BLaER1 treated with 17β-estradiol and CSF1 and Interleukin-3, amounts not matched to agents 10 nM and 100 nM (cell line): ENCODE measurements around the gene SPINDOC.

Source experiments
- H3K27ac ChIP-seq, 11 experiments: shearing (Covaris generic); formaldehyde crosslinking; 2 replicates each; pipeline ENCODE4 v1.8.1; 2022
- H3K27me3 ChIP-seq, 11 experiments: shearing (Covaris generic); formaldehyde crosslinking; 2 replicates each; pipeline ENCODE4 v1.8.1; 2022
- H3K36me3 ChIP-seq, 11 experiments: shearing (Covaris generic); formaldehyde crosslinking; 2 replicates each; pipeline ENCODE4 v1.8.1; 2022
- H3K4me1 ChIP-seq, 10 experiments: shearing (Covaris generic); formaldehyde crosslinking; 2 replicates each; pipeline ENCODE4 v1.8.1; 2022
- H3K4me2 ChIP-seq, 11 experiments: shearing (Covaris generic); formaldehyde crosslinking; 2 replicates each; pipeline ENCODE4 v1.8.1; 2022
- H3K4me3 ChIP-seq, 10 experiments: shearing (Covaris generic); formaldehyde crosslinking; 2 replicates each; pipeline ENCODE4 v1.8.1; 2022
- H3K9ac ChIP-seq, 11 experiments: shearing (Covaris generic); formaldehyde crosslinking; 2 replicates each; pipeline ENCODE4 v1.8.1; 2022
- H3K9me3 ChIP-seq, 11 experiments: shearing (Covaris generic); formaldehyde crosslinking; replicated peaks in 1 of 11; 2 replicates each; pipeline ENCODE4 v1.8.1; 2022
- H4K20me1 ChIP-seq, 11 experiments: shearing (Covaris generic); formaldehyde crosslinking; 2 replicates each; pipeline ENCODE4 v1.8.1; 2022
- Cebpa-rat ChIP-seq, 11 experiments: shearing (Covaris generic); IDR thresholded peaks; 2 replicates each; pipeline ENCODE4 v1.8.1; 2022

The SPINDOC gene

DNA sequence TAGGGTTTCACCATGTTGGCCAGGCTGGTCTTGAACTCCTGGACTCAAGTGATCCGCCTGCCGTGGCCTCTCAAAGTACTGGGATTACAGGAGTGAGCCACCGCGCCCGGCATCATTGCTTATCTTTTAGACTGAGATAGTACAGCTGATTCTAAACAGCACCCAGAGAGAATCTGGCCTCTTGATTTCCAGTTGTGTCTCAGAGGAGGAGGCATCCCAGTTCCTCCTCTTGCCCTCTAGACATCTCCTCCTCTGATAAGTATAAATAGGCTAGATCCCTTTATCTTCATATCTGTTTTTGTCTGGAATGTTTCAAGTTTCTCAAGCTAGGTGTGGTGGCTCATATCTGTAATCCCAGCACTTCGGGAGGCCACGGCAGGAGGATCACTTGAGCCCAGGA lies 32.7 kb downstream of the SPINDOC start:
- no peak overlapping the region for H3K4me3 ChIP-seq
- H3K9me3 ChIP-seq: no peaks in the 10 kb centered on the region
- peaks cover 65 to 95% (median 72%) of the 10 kb centered on the region in 10 experiments for H3K4me1 ChIP-seq
- TF ChIP-seq Cebpa-rat (IDR thresholded peaks at IDR 0.05): no peak
- peak overlapping the region in 7 of 11 experiments; percentile 95 to 99 (median 96); a peak in 13 of 22 replicates for H3K4me2 ChIP-seq
- H3K9ac ChIP-seq: peak overlapping the region in 1 of 11 experiments; percentile 10; a peak in 1 of 22 replicates
- peaks cover 26 to 88% (median 65%) of the 10 kb centered on the region in 11 experiments for H3K36me3 ChIP-seq
- peak overlapping the region in 2 of 11 experiments; percentile 10 to 53; a peak in 3 of 22 replicates for H3K27ac ChIP-seq
- no peaks in the 10 kb centered on the region for H3K27me3 ChIP-seq
- H4K20me1 ChIP-seq: peaks cover 94 to 100% (median 98%) of the 10 kb centered on the region in 11 experiments

DNA sequence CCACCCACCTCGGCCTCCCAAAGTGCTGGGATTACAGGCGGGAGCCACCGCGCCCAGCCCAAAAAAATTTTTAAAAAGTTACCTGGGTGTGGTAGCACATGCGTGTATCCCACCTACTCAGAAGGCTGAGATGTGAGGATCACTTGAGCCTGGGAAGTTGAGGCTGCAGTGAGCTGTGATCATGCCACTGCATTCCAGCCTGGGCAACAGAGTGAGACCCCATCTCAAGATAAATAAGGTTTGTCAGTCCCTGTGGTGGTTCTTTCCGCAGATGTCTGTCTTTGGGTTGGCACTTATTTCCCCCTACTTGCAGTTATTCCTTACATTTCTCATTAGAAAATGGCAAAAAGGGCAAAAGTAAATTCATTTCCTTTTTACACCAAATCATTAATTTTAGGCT lies 33.6 kb downstream of the SPINDOC start:
- Histone ChIP-seq H3K4me3 (no peak overlapping the region), H3K9ac (peak overlapping the region in 2 of 11 experiments; percentile 24 to 28; a peak in 1 of 22 replicates), H4K20me1 (peaks cover 92 to 100% (median 98%) of the 10 kb centered on the region in 11 experiments), H3K27me3 (no peaks in the 10 kb centered on the region), H3K27ac (0 out of 22 replicates have a peak overlapping the region, but pooled peaks of 2 of the 11 experiments have one; percentile 6 to 7), H3K4me1 (peaks cover 65 to 95% (median 72%) of the 10 kb centered on the region in 10 experiments), H3K9me3 (no peaks in the 10 kb centered on the region), H3K4me2 (peak overlapping the region in 4 of 11 experiments; percentile 1 to 96 (median 22); a peak in 3 of 22 replicates), H3K36me3 (peaks cover 24 to 81% (median 66%) of the 10 kb centered on the region in 11 experiments)
- TF ChIP-seq Cebpa-rat (IDR thresholded peaks at IDR 0.05): no peak

DNA sequence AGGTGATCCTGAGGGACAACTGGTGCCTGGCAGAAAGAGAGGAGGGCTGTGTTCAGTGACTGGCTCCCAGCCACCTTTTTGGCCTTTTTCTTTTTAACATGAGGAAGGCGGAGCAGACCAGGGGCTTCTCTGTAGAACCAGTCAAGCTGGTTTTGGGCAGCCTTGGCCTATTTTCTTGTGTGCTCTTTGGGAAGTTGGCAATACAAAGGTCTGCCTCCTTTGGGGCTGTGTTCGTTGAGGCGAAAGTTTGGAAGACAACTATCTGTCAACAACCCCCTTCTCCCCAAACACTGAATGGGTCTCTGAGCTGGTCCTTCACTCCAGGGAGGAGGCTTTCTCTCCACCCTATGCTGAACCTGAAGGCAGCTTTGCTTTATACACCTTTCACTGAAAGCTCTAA lies 34.1 kb downstream of the SPINDOC start:
- H3K9me3 ChIP-seq: no peaks in the 10 kb centered on the region
- no peak for TF ChIP-seq Cebpa-rat (IDR thresholded peaks at IDR 0.05)
- peaks cover 61 to 95% (median 68%) of the 10 kb centered on the region in 10 experiments for H3K4me1 ChIP-seq
- H3K9ac ChIP-seq: peak overlapping the region in 3 of 11 experiments; percentile 5 to 28 (median 24); a peak in 3 of 22 replicates
- H3K4me2 ChIP-seq: peak overlapping the region in 8 of 11 experiments; percentile 1 to 35 (median 13); a peak in 9 of 22 replicates
- peaks cover 19 to 76% (median 62%) of the 10 kb centered on the region in 11 experiments for H3K36me3 ChIP-seq
- H4K20me1 ChIP-seq: peaks cover 88 to 99% (median 97%) of the 10 kb centered on the region in 11 experiments
- H3K27ac ChIP-seq: 0 out of 22 replicates have a peak overlapping the region, but pooled peaks of 4 of the 11 experiments have one; percentile 1 to 17 (median 6)
- H3K4me3 ChIP-seq: no peak overlapping the region
- H3K27me3 ChIP-seq: no peaks in the 10 kb centered on the region

DNA sequence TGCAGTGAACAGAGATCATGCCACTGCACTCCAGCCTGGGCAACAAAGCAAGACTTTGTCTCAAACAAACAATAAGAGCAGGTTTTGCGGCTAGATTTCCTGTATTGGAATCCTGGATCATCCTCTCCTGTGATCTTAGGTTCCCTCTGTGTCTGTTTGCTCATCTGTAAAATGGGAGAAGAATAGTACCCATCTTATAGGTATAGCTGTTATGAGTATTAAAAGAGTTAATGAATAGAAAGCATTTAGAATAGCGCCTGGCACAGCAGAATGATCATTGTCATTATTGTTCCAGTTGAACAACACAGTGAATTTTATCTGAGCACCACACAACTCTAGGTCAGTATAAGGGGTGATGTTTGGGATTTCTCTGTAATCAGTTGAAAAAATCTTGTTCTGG lies 36.4 kb downstream of the SPINDOC start:
- TF ChIP-seq Cebpa-rat (IDR thresholded peaks at IDR 0.05): no peak
- Histone ChIP-seq H3K9ac (no peak overlapping the region), H3K27ac (no peak overlapping the region), H3K36me3 (peaks cover 14 to 75% (median 57%) of the 10 kb centered on the region in 11 experiments; a peak in 21 of 22 replicates), H3K27me3 (no peaks in the 10 kb centered on the region), H3K4me3 (no peak overlapping the region), H3K4me1 (peaks cover 37 to 95% (median 52%) of the 10 kb centered on the region in 10 experiments), H3K4me2 (no peak overlapping the region), H4K20me1 (peaks cover 71 to 98% (median 95%) of the 10 kb centered on the region in 11 experiments), H3K9me3 (no peaks in the 10 kb centered on the region)

DNA sequence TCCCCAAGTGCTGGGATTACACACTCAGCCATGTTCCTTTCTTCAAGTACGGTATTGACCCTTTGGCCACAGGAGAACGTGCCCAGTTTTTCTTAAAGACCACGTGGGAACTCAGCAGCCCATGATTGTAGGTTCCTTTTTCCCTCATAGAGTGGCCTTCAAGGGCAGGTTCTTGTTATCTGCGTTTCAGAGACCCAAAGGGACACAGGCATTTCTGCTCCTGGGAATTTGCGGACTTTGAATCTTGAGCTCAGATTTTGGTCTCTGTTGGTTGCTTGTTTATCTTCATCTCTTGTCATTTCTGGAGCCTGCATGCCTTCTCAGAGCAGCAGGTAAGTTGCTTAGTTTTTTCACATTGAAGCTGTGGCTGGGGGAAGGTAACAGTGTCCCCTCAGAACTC lies 37.7 kb downstream of the SPINDOC start:
- peaks cover 22 to 75% (median 50%) of the 10 kb centered on the region in 11 experiments; a peak in 21 of 22 replicates for H3K36me3 ChIP-seq
- H3K27me3 ChIP-seq: no peaks in the 10 kb centered on the region
- no peaks in the 10 kb centered on the region for H3K9me3 ChIP-seq
- TF ChIP-seq Cebpa-rat (IDR thresholded peaks at IDR 0.05): no peak
- H3K4me1 ChIP-seq: peaks cover 26 to 95% (median 41%) of the 10 kb centered on the region in 10 experiments
- H3K27ac ChIP-seq: peak overlapping the region in 10 of 11 experiments; percentile 8 to 71 (median 44); a peak in 15 of 22 replicates
- peak overlapping the region; percentile 59 to 81 (median 73) for H3K4me2 ChIP-seq
- peak overlapping the region in 10 of 11 experiments; percentile 17 to 56 (median 44); a peak in 14 of 22 replicates for H3K9ac ChIP-seq
- peak overlapping the region in 3 of 10 experiments; percentile 5 to 14 (median 6); a peak in 4 of 20 replicates for H3K4me3 ChIP-seq
- peaks cover 69 to 98% (median 89%) of the 10 kb centered on the region in 11 experiments for H4K20me1 ChIP-seq

DNA sequence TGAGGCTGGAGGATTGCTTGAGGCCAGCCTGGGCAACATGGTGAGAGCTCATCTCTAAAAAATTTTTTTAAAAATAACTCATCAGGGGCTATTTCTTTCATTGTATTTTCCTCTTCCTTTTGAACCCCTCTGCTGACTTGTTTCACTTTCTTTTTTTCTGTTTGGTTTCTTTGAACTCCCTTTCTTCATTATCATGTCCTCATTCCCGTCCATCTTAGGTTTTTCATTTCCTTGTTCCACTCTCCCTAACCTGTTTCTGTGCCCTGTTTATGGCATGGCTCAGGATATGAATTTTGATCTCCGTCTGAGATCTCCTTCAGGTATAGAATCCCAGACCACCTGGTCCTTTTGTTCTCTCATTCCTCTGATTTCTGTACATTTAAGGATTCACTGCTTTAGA lies 38.1 kb downstream of the SPINDOC start:
- Histone ChIP-seq H3K4me2 (peak overlapping the region; percentile 59 to 81 (median 73)), H3K27ac (peak overlapping the region in 10 of 11 experiments; percentile 8 to 71 (median 44); a peak in 16 of 22 replicates)

DNA sequence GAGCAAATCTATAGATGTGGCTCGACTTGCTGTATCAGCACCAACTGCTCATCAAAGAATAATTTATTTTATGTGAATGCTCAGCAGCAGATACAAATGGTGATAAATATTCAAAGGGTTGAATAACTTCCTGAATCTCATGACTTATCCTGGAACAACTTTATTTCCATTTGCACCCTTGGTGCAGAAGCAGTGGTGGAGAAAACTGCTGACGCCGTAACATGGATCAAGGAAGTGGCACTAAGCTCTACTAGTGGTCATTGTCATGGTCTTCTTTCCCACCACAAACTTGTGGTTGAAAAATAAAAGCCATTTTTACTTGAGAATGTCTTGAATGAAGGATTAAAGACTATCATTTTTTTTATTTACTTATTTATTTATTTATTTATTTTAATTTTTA lies 40.2 kb downstream of the SPINDOC start:
- peaks cover 56 to 99% (median 86%) of the 10 kb centered on the region in 11 experiments; a peak in 20 of 22 replicates for H4K20me1 ChIP-seq
- no peaks in the 10 kb centered on the region for H3K27me3 ChIP-seq
- H3K4me1 ChIP-seq: peaks cover 23 to 96% (median 35%) of the 10 kb centered on the region in 10 experiments
- H3K9me3 ChIP-seq: no peaks in the 10 kb centered on the region
- peak overlapping the region in 3 of 11 experiments; percentile 41 to 82 (median 81); a peak in 6 of 22 replicates for H3K4me2 ChIP-seq
- H3K27ac ChIP-seq: 0 out of 22 replicates have a peak overlapping the region, but pooled peaks of 1 of the 11 experiments have one; percentile 14
- no peak overlapping the region for H3K9ac ChIP-seq
- H3K36me3 ChIP-seq: peaks cover 20 to 57% (median 38%) of the 10 kb centered on the region in 11 experiments; a peak in 20 of 22 replicates
- H3K4me3 ChIP-seq: no peak overlapping the region
- no peak for TF ChIP-seq Cebpa-rat (IDR thresholded peaks at IDR 0.05)

More for the DNA sequence above, 38.1 kb downstream of the SPINDOC start:
- Histone ChIP-seq H3K4me1 (peaks cover 26 to 95% (median 41%) of the 10 kb centered on the region in 10 experiments), H3K27me3 (no peaks in the 10 kb centered on the region), H4K20me1 (peaks cover 64 to 98% (median 89%) of the 10 kb centered on the region in 11 experiments), H3K4me3 (peak overlapping the region in 3 of 10 experiments; percentile 5 to 14 (median 6); a peak in 4 of 20 replicates), H3K9me3 (no peaks in the 10 kb centered on the region), H3K9ac (peak overlapping the region in 10 of 11 experiments; percentile 17 to 56 (median 44); a peak in 17 of 22 replicates), H3K36me3 (peaks cover 22 to 70% (median 47%) of the 10 kb centered on the region in 11 experiments; a peak in 20 of 22 replicates)
- TF ChIP-seq Cebpa-rat (IDR thresholded peaks at IDR 0.05): no peak

DNA sequence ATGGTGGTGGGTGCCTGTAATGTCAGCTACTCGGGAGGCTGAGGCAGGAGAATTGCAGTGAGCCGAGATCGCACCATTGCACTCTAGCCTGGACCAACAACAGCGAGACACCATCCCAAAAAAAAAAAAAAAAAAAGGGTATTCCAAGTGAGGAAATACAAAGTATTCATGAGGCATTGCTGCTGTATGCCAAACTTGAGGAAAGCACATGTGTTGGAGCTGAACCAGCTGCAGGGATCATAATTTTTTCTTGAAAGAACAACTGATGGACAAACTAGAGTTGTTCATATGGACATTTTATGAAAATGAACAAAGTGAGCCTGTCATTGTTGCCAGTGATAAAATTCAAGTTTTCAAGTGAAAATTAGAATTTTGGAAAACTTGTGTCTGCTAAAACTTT lies 41.4 kb downstream of the SPINDOC start:
- Histone ChIP-seq H3K4me3 (no peak overlapping the region), H3K4me2 (0 out of 22 replicates have a peak overlapping the region, but pooled peaks of 1 of the 11 experiments have one; percentile 81), H3K4me1 (peaks cover 23 to 99% (median 42%) of the 10 kb centered on the region in 10 experiments), H3K36me3 (peaks cover 21 to 58% (median 36%) of the 10 kb centered on the region in 11 experiments; a peak in 20 of 22 replicates), H3K27me3 (no peaks in the 10 kb centered on the region), H3K9me3 (no peaks in the 10 kb centered on the region), H3K27ac (no peak overlapping the region), H4K20me1 (peaks cover 54 to 100% (median 86%) of the 10 kb centered on the region in 11 experiments; a peak in 19 of 22 replicates), H3K9ac (no peak overlapping the region)
- TF ChIP-seq Cebpa-rat (IDR thresholded peaks at IDR 0.05): no peak

DNA sequence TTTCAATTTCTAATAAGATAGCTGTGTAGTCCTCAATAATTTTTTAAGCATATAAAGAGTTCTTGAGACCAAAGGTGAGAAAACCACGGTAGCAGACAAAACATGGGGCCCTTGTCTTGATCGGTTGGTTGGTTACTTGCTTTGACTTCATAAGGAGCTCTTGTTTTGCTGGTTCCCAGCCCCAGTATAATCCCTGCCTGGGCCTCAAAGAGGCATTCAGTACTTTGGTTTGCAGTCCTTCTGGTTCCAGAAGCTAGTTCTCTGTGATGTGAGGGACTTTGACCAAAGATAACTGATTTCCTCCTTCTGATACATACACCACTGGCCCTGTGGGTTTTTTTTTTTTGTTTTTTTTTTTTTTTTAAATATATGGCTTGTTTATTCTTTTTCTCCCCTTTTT lies 42.7 kb downstream of the SPINDOC start:
- Histone ChIP-seq H3K9me3 (no peaks in the 10 kb centered on the region), H3K4me1 (peaks cover 19 to 97% (median 36%) of the 10 kb centered on the region in 10 experiments), H4K20me1 (peaks cover 44 to 100% (median 75%) of the 10 kb centered on the region in 11 experiments; a peak in 18 of 22 replicates), H3K9ac (no peak overlapping the region), H3K27ac (no peak overlapping the region), H3K4me2 (peak overlapping the region in 3 of 11 experiments; percentile 11 to 47 (median 45); a peak in 3 of 22 replicates), H3K4me3 (no peak overlapping the region), H3K36me3 (peaks cover 18 to 58% (median 38%) of the 10 kb centered on the region in 11 experiments; a peak in 20 of 22 replicates), H3K27me3 (no peaks in the 10 kb centered on the region)
- no peak for TF ChIP-seq Cebpa-rat (IDR thresholded peaks at IDR 0.05)
